Fibroblast of lung (primary cell): ENCODE results near the gene PUDP.

Experiments
- CTCF ChIP-seq, 2 donors: IDR thresholded peaks in 1 of 2; conservative IDR thresholded peaks in 1 of 2; 1 replicate in 1 of 2; 2 replicates in 1 of 2; pipeline ENCODE4 v1.5.1; 2011 to 2012; ENCODE audit warnings: low read length in 2 of 2, control low read depth in 1 of 2, inconsistent platforms in 1 of 2, low read depth in 1 of 2, mild to moderate bottlenecking in 1 of 2
- EZH2 ChIP-seq: IDR thresholded peaks from 2 replicates; pipeline ENCODE4 v1.5.1; 2012; ENCODE audit warnings: low read length, control low read depth, mild to moderate bottlenecking; ENCODE audit errors: missing control alignments

DNA sequence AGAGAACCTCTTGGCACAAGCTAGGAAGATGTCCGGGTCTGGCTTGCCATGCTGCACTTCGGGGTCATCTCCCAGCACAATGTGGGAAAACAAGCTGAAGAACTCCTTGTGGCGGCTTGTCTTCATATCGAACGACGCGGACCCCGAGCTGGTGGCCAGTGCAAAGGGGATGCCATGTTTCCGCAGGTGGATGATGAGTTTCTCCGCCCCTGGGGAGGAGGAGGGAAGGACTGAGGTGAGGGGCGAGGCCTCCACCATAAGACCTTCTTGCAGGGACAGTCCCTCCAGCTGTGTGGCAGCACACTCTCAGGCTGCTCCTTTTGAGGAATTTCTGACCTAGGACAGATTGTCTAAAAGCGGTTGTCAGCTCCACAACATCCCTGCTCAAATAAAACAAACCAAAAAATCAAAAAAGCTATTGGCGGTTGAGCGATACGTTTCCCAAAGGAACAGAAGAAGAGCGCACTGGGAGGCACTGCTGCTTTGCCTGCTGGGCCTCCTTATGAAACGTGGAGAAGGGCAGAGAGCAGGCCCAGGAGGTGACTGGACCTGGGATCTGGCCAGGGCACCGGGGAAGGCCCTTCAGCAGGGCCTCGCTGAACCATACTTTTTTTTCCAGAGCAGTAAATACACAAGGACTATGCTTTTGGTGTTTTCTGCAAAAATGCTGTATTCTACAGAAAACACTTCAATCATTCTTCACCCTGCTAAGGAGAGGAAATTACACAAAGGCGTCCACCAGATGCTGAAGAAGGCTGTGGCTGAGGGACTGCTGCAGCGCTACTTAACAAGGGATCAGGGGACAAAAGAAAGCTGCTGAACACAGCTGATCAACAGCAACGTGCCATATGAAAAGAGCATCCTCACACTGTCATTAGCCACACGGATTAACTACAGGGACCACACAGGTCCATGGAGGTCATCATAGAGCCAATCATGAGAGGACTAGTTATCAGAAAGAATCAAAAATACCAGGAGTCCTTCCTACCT lies 70.4 kb downstream of the PUDP start:
- TF ChIP-seq CTCF (conservative IDR thresholded peaks at IDR 0.05 in 1 of 2, IDR thresholded peaks at IDR 0.05 in 1 of 2; ENCODE audit: low read depth in 1 of 2, low read length in 2 of 2): no peak
- TF ChIP-seq EZH2: no peak
